AG09309 (cell line): Measurements from ENCODE around the gene PRKAA2.

ENCODE experiments used
- DNase-seq: peaks from one replicate; pipeline ENCODE4 v3.0.0-alpha.2; 2010; ENCODE audit warnings: low read depth
- H3K4me3 ChIP-seq: 2 replicates; pipeline ENCODE4 v1.5.1; 2011; ENCODE audit warnings: mild to moderate bottlenecking, low read depth, low read length, moderate library complexity; ENCODE audit not compliant: control insufficient read depth
- CTCF ChIP-seq: IDR thresholded peaks from 2 replicates; pipeline ENCODE4 v1.5.1; 2011; ENCODE audit warnings: mild to moderate bottlenecking, low read depth, low read length, inconsistent platforms; ENCODE audit not compliant: insufficient read depth, control insufficient read depth; ENCODE audit errors: missing control alignments

Gene PRKAA2

DNA sequence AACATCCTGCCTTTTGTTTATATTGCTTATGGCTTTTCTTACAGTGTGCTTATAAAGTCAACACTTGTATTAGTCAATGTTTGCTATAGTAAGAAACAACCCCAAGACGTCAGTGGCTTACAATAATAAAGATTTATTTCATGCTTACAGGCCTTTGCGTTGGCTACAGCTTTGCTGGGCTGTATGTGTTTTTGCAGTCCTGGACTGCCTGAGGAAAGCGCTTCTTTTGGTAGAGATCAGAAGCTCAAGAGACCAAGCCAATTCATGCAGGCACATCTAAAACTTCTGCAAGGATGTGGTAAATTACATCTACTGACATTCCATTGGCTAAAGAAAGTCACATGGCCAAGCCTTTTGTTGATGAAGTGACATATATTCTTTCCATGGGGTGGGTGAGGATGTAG is 17.5 kb upstream of the PRKAA2 start:
- DNase-seq: no peak
- no peak for TF ChIP-seq CTCF
- no peak overlapping the region for H3K4me3 ChIP-seq

DNA sequence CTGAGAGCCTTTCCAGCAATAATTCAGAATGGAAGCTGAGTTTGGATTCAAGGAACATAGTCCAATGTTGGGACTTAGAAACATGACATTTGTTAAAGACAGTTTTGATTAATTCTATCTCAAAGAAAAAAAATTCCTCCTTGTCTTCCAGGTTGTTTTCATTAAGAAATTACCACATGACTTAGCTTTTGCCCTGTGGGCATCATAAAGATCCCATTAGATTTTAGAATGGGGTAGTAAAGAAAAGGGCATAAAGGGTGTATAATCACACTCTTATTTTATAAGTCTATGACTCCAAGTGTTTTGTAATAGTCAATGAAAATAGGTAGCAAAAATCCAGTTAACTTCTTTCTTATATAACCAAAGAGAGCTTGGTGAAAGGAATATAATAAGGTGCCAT is 14.3 kb upstream of the PRKAA2 start:
- H3K4me3 ChIP-seq: no peak overlapping the region
- no peak for TF ChIP-seq CTCF
- no peak for DNase-seq

- DNase-seq: no peak
- TF ChIP-seq CTCF: no peak
- no peak overlapping the region for H3K4me3 ChIP-seq
Measured at GRCh38 chr1:56631901-56632300, 13.2 kb upstream of the PRKAA2 start.

- DNase-seq: no peak
- no peak for TF ChIP-seq CTCF
- no peak overlapping the region for H3K4me3 ChIP-seq
Measured at GRCh38 chr1:56634981-56635380, 10.1 kb upstream of the PRKAA2 start.

GRCh38 chr1:56638248-56638647 is 6.9 kb upstream of the PRKAA2 start:
- no peak for DNase-seq
- H3K4me3 ChIP-seq: no peak overlapping the region
- TF ChIP-seq CTCF: no peak

GRCh38 chr1:56639211-56639610 is 5.9 kb upstream of the PRKAA2 start:
- no peak for DNase-seq
- no peak overlapping the region for H3K4me3 ChIP-seq
- TF ChIP-seq CTCF: no peak

DNA sequence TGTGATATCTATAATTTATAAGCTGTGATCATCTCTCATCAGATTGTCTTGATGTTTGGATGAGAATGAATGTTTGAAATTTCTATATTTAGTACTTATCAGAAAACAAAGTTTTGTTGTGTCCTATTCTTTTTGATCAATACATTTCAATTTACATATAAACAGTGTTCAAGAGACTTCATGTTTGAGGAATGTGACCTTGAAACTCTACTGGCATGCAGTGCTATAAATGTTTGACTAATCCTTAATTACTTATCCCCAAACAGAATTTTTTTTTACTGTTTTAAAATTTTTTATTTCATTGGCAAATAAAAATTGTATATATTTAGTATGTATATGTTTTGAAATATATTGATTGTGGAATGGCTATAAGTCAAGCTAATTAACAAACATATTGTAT is 1.5 kb upstream of the PRKAA2 start:
- no peak for TF ChIP-seq CTCF
- no peak for DNase-seq
- no peak overlapping the region for H3K4me3 ChIP-seq
